Fibroblast of the conjunctiva (primary cell): ENCODE data around the gene TIAM2.
"Not testable (repeated sequence)": the region's sequence is repeated elsewhere in the genome, so short reads cannot be mapped to it uniquely, and the experiment has no call there.

ENCODE experiments used
- DNase-seq: peaks from one replicate; pipeline ENCODE4 v3.0.0-alpha.2; 2010; ENCODE audit warnings: low read depth

TIAM2 gene

GRCh38 chr6:155100591-155100990, 105.5 kb downstream of the TIAM2 start:
- no peak for DNase-seq

GRCh38 chr6:155103083-155103645, 108.0 kb downstream of the TIAM2 start:
- DNase-seq, result peak; percentile 44

GRCh38 chr6:155103816-155104366, 108.8 kb downstream of the TIAM2 start:
- no peak for DNase-seq

- no peak for DNase-seq
These were observed 111.5 kb downstream of the TIAM2 start for GRCh38 chr6:155106456-155107115.

GRCh38 chr6:155107432-155108069, 112.4 kb downstream of the TIAM2 start:
- no peak for DNase-seq

- no peak for DNase-seq
These were observed 113.1 kb downstream of the TIAM2 start for GRCh38 chr6:155108070-155108820.

GRCh38 chr6:155110721-155111120, 115.6 kb downstream of the TIAM2 start:
- no peak for DNase-seq

- no peak for DNase-seq
These were observed 117.6 kb downstream of the TIAM2 start for GRCh38 chr6:155112757-155113156.

- DNase-seq, result no peak
These were observed 120.9 kb downstream of the TIAM2 start for GRCh38 chr6:155115893-155116570.

- no peak for DNase-seq
These were observed 121.4 kb downstream of the TIAM2 start for GRCh38 chr6:155116571-155116910.

GRCh38 chr6:155117256-155117655, 122.1 kb downstream of the TIAM2 start:
- peak; percentile 29 for DNase-seq

- DNase-seq, result no peak
These were observed 122.7 kb downstream of the TIAM2 start for GRCh38 chr6:155117785-155118184.

- not testable (repeated sequence) for DNase-seq
These were observed 124.1 kb downstream of the TIAM2 start for GRCh38 chr6:155119201-155119600.

GRCh38 chr6:155120034-155120433, 124.9 kb downstream of the TIAM2 start:
- no peak for DNase-seq

- no peak for DNase-seq
These were observed 126.2 kb downstream of the TIAM2 start for GRCh38 chr6:155121294-155121693.

- DNase-seq, result no peak
These were observed 126.6 kb downstream of the TIAM2 start for GRCh38 chr6:155121699-155122098.

GRCh38 chr6:155122199-155122950, 127.3 kb downstream of the TIAM2 start:
- DNase-seq, result no peak

- no peak for DNase-seq
These were observed 128.4 kb downstream of the TIAM2 start for GRCh38 chr6:155123520-155123919.

- DNase-seq, result peak; percentile 48
These were observed 130.8 kb downstream of the TIAM2 start for GRCh38 chr6:155125906-155126305.

- no peak for DNase-seq
These were observed 131.8 kb downstream of the TIAM2 start for GRCh38 chr6:155126727-155127439.

GRCh38 chr6:155128977-155129376, 133.9 kb downstream of the TIAM2 start:
- no peak for DNase-seq
